ENCODE results near the gene TBX18. TPM values are rescaled to one million over a fixed set of nuclear protein-coding genes. Genes with fewer than 3 reads are reported as not detected.
A peak's percentile ranks its signal among the peaks of the same experiment; 100 is the strongest.

Gene TBX18
- total RNA-seq (2014; rRNA removed; shearing (Covaris generic)): 0.47 and 0.48 TPM in 2 replicates

DNA sequence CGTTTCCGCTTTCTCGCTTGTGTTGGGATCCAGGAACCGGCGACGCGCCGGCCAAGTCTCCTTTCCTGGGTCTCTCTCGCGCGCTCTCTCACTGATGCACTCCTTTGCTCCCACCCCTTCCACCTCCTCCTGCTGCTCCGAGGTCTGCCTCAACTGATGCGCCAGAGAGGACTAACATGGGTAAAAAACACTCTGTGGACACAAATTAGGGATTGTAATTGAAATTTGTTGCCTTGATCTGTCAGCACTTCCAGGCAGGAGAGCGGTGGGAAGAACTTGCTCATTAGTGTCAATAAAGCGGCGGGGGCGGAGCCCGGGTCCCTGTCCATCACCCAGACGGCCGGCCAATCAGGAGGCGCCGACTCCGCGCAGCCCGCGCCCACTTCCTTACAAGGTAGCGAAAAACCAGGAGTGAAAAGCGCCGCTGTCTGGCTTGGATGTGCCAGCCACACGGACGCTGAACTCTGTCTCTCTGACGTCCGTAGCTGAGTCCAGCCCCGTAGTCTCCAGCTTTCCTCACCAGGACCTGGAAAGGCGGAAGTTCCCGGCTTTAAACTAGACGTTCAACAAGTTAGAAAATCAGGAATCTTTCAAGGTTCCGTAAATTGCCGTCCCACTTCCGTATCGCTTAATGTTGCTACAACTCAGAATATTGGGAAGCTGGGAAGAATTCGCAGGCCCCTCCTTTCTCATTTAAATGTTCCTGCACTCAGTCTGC lies at the start of gene TBX18:
Gene TBX18, minus strand, starts transcription at position 267 of the 718 bp plus-strand sequence. CDS start 417 bp downstream, outside the sequence.
- DNase-seq (ENCODE audit: low spot score): peak; percentile 95

- no peak for DNase-seq (ENCODE audit: low spot score)
Measured at GRCh38 chr6:84811351-84811750, 47.0 kb upstream of the TBX18 start.

DNA sequence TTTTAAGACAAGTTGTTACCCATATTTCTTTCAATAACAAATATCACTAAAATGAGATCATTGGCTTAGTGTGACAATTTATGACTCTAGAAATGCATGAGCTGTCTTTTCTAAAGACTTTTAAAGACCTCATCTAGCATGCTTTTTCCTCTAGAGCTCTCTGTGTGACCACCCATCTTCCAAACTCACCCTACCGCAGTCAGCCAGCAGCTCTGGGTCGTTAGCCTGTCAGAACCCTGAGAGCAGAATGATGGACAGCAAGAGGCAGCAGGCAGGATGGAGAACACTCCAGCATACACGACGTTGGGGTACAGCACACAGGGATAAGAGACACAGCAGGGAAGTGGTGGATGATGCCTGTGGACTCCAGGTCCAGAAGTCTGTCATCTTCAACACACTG lies 45.1 kb upstream of the TBX18 start:
- no peak for DNase-seq (ENCODE audit: low spot score)

- DNase-seq (ENCODE audit: low spot score): no peak
Measured at GRCh38 chr6:84808491-84809061, 44.2 kb upstream of the TBX18 start.

DNA sequence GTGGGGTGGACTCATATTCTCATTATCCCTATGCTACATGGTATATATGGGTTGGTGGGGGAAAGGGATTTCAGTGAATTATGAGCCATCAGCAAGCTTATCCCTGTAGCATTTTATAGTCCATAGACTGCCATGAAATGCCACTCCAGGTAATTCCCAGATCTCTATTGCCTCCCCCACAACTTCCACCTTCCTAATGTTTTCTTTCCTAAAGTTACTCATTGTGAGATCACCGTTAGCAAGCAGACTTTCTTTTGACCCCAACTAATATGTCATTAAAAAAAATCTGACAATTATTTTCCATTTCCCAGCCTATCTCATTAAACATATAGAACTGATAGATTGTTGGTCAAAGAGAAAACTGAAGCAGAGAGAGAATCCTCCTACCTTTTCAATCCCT lies 40.7 kb upstream of the TBX18 start:
- DNase-seq (ENCODE audit: low spot score): no peak

DNA sequence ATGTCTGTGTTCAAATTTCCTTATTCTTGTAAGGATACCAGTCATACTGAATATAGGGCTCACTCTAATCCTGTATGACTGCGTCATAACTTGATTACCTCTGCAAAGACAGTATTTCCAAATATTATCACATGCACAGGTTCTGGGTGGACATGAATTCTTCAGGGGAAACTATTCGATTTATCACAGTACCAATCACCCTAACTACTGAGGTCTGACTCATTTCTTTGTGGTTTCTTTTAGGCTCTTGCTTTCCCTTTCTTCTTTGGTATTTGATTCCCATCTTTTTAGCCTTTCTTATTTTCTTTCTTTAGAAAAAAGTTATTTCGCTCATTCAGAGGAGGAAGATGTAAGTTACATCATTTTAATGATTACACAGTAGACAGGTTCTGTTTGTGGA lies 40.3 kb upstream of the TBX18 start:
- no peak for DNase-seq (ENCODE audit: low spot score)

DNA sequence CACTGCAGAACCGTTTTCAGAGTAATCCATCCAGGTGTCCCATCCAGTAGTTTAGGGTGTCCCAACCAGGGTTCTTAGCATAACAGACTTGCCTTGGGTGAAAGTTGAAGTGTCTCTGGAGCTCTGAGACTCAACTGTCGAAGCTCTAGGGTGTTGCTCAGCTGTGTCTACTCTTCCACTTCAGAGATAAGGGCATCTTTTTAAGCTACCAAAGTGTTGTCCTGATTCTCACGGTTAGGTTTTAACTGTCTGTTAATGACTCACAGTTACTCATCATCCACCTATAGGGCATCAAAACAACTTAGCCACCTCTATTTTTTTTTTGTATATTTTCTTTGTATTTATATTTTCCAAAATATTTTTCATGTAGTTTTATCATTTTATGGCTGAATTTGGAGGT lies 36.9 kb upstream of the TBX18 start:
- DNase-seq (ENCODE audit: low spot score): no peak

- no peak for DNase-seq (ENCODE audit: low spot score)
Measured at GRCh38 chr6:84798257-84798656, 33.9 kb upstream of the TBX18 start.

DNA sequence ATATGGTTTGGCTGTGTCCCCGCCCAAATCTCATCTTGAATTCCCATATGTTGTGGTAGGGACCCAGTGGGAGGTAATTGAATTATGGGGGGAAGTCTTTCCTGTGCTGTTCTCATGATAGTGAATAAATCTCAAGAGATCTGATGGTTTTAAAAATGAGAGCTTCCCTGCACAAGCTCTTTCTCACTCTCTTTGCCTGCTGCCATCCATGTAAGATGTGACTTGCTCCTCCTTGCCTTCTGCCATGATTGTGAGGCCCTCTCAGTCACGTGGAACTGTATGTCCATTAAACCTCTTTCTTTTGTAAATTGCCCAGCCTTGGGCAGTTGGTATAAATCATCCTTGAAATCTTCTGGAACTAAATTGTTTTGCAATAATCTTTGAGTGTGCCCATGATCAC lies 31.9 kb upstream of the TBX18 start:
- DNase-seq (ENCODE audit: low spot score): no peak

DNA sequence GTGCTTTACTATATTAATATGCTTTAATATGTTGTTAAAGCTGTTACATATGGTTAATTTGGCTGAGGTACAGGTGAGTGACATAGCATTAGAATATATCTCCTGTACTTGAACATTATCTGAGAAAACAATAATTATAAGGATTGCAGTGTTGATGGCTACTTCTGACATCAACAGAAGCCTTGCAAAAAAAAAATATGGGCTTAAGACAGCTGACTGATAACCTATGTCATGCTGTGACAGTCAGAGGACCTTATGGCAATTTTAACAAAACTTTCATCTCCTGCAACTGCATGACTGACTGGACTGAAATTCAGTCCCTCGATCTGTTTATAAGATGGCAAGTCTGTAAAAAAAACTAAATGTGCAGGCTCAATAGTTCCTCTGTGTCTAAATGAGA lies 27.5 kb upstream of the TBX18 start:
- DNase-seq (ENCODE audit: low spot score): no peak

GRCh38 chr6:84791233-84791632 lies 26.8 kb upstream of the TBX18 start:
- peak; percentile 4 for DNase-seq (ENCODE audit: low spot score)

- no peak for DNase-seq (ENCODE audit: low spot score)
Measured at GRCh38 chr6:84789170-84789569, 24.8 kb upstream of the TBX18 start.

DNA sequence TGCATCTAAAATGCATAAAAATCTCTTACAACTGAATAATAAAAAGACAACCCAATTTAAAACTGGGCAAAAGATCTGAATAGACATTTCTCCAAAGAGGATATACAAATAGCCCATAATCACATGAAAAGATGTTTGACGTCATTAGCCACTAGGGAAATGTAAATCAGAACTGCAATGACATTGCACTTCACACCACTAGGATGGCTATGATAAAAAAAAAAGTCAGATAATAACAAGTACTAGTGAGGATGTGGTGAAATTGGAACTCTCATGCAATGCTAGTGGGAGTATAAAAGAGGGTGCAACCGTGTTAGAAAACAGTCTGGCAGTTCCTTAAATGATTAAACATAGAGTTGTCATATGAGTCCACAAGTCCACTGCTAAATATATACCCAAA lies 24.3 kb upstream of the TBX18 start:
- no peak for DNase-seq (ENCODE audit: low spot score)

DNA sequence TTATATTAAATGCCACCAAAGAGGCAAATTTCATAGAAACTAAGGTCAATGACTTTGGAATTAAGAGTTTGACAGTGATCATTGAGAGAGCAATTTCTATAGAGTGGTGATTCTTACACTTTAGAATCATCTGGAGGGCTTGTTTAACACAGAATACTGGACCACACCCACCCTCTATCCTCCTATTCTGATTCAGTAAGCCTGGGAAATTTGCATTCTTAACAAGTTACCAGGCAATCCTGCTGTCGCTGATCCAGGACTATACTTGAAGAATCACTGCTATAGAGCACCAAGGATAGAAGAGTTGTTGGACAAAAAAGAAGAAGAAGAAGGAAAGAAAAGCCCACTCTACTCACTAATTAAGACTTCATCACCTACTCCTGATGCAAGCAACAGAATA lies 21.3 kb upstream of the TBX18 start:
- no peak for DNase-seq (ENCODE audit: low spot score)

GRCh38 chr6:84779917-84780316 lies 15.5 kb upstream of the TBX18 start:
- DNase-seq (ENCODE audit: low spot score): no peak

- no peak for DNase-seq (ENCODE audit: low spot score)
Measured at GRCh38 chr6:84779380-84779779, 15.0 kb upstream of the TBX18 start.

DNA sequence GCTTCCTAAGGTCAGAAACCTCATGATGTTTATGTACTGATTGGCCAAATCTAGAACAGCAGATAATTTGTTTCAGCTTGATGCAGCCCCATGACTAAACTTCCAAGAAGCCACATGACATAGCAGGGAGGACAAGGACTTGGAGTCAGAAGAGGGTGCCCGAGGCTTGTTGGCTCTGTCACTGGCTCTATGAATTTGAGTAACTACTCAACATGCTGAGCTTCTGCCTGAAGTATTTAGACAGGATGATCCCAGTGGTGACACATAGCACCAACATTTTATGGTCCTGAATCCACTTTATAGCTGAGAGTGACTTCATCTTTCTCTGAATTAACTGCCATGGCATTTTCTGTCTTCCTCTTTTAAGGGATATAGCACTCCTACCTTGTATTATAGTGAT lies 13.5 kb upstream of the TBX18 start:
- no peak for DNase-seq (ENCODE audit: low spot score)

DNA sequence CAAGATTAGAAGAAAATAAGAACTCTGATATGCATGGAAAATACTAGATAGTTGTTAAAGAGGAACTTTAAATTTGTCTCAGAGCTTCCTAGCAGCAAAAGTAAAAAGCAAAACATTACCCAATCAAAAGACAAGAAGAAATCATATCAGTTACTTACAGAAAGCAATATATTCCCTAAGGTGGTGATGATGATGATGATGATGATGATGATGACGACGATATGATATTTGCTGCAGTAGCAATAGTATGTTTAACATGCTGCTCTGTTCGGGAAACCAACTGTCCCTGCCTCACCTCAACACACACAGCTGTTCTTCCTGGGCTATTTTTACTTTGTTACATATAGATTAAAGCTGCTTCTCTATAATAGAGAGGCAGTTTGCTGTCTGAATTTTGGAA lies 12.0 kb upstream of the TBX18 start:
- no peak for DNase-seq (ENCODE audit: low spot score)

- DNase-seq (ENCODE audit: low spot score): no peak
Measured at GRCh38 chr6:84775751-84776150, 11.4 kb upstream of the TBX18 start.

- DNase-seq (ENCODE audit: low spot score): no peak
Measured at GRCh38 chr6:84774985-84775284, 10.5 kb upstream of the TBX18 start.

DNA sequence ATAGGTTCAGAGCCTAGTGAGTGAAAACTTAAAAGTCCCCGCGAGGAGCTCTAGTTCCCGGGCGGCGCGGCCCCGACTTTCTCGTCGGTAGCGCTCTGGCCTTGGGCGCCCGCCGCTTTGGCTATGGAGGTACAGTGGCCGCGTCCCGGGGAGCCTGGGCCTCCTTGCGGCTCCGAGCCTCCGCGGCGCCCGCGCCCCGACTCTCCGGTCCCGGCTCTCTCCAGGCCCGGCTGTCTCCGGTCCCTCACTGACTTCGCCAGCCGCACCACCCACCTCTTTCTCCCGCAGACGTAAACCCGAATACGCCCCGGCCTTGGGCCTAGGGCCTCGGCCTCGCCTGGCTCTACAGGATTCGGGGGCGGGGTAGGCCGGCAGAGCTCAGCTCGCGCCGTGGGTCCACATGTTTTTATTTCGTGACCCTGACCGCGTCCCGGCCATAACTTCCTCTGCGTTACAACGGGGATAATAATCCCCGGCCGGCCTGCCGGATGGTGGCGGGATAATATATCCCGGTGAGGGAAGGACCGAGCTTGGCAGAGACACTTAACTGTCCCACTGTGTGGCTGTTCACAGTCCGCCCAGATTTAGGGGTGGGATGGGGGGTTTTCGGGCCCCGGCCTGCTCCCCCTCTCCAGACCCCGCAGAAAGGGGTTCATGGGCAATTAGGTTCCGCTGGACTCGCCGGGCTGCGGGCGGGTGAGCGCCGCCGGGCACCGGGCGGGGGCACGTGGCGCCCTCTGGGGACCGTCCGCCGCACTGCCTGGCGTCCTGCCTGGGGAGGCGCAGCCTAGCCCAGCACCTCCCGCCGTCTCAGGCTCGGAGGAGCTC lies 10.0 kb upstream of the TBX18 start:
- DNase-seq (ENCODE audit: low spot score): no peak

- DNase-seq (ENCODE audit: low spot score): no peak
Measured at GRCh38 chr6:84773431-84774156, 9.2 kb upstream of the TBX18 start.

- no peak for DNase-seq (ENCODE audit: low spot score)
Measured at GRCh38 chr6:84773133-84773430, 8.7 kb upstream of the TBX18 start.

Measured in H4 (cell line).